Neural cell (in vitro differentiated cells): ENCODE measurements around the gene ACTN1. TPM values are rescaled to one million over a fixed set of nuclear protein-coding genes. Genes with fewer than 3 reads are reported as not detected.

ENCODE experiments used
- H2AFZ ChIP-seq: fragments of 200-600, 300-800 bp; sonication (generic), shearing (Covaris generic); 2 replicates; pipeline ENCODE4 v1.6.0; 2014; ENCODE audit warnings: low read depth, mild to moderate bottlenecking, antibody characterized with exemption, low read length, moderate library complexity
- H3F3A ChIP-seq: fragments of 200-600 bp; shearing (Covaris generic); 2 replicates; pipeline ENCODE4 v1.6.1; 2016; ENCODE audit warnings: mild to moderate bottlenecking, moderate library complexity, mixed read lengths, antibody characterized with exemption, low read length; ENCODE audit not compliant: insufficient read depth, poor library complexity, severe bottlenecking
- H3K27ac ChIP-seq: fragments of 200-600, 300-800 bp; sonication (generic), shearing (Covaris generic); 2 replicates; pipeline ENCODE4 v1.5.1; 2014; ENCODE audit warnings: mild to moderate bottlenecking, low read length, moderate library complexity
- H3K27me3 ChIP-seq: fragments of 300-800, 200-600 bp; sonication (generic), shearing (Covaris generic); 2 replicates; pipeline ENCODE4 v1.6.0; 2014; ENCODE audit warnings: mild to moderate bottlenecking, low read depth, low read length, moderate library complexity; ENCODE audit not compliant: insufficient read depth
- H3K36me3 ChIP-seq: fragments of 300-800, 200-600 bp; sonication (generic), shearing (Covaris generic); 2 replicates; pipeline ENCODE4 v1.5.1; 2014; ENCODE audit warnings: mild to moderate bottlenecking, antibody characterized with exemption, low read length, moderate library complexity; ENCODE audit not compliant: insufficient read depth
- H3K4me2 ChIP-seq: fragments of 300-800, 200-600 bp; sonication (generic), shearing (Covaris generic); 2 replicates; pipeline ENCODE4 v1.6.0; 2014; ENCODE audit warnings: mild to moderate bottlenecking, low read length
- H3K4me3 ChIP-seq: fragments of 300-800, 200-600 bp; sonication (generic), shearing (Covaris generic); 2 replicates; pipeline ENCODE4 v1.5.1; 2014; ENCODE audit warnings: mild to moderate bottlenecking, low read length, moderate library complexity
- H3K79me2 ChIP-seq: fragments of 200-600 bp; shearing (Covaris generic); replicated peaks from 2 replicates; pipeline ENCODE4 v1.6.0; 2014; ENCODE audit warnings: mild to moderate bottlenecking, low read length, moderate library complexity; ENCODE audit not compliant: insufficient read depth
- H3K9ac ChIP-seq: fragments of 300-800, 200-600 bp; sonication (generic), shearing (Covaris generic); 2 replicates; pipeline ENCODE4 v1.6.1; 2016; ENCODE audit warnings: mild to moderate bottlenecking, low read length, mixed read lengths
- H3K9me2 ChIP-seq: fragments of 200-600 bp; shearing (Covaris generic); 2 replicates; pipeline ENCODE4 v1.6.1; 2016; ENCODE audit warnings: mild to moderate bottlenecking, low read length, mixed read lengths; ENCODE audit not compliant: insufficient read depth
- H3K9me3 ChIP-seq: fragments of 200-600, 300-800 bp; sonication (generic), shearing (Covaris generic); 2 replicates; pipeline ENCODE4 v1.6.1; 2016; ENCODE audit warnings: mild to moderate bottlenecking, mixed run types, low read length, moderate library complexity, mixed read lengths
- H4K20me1 ChIP-seq: fragments of 200-600 bp; shearing (Covaris generic); 2 replicates; pipeline ENCODE4 v1.6.1; 2016; ENCODE audit warnings: mild to moderate bottlenecking, mixed run types; ENCODE audit not compliant: insufficient read depth
- CTCF ChIP-seq: fragments of 450-650 bp; IDR thresholded peaks from 2 replicates; pipeline ENCODE4 v1.5.1; 2014; ENCODE audit warnings: antibody characterized with exemption, mild to moderate bottlenecking, moderate library complexity; ENCODE audit not compliant: poor library complexity, severe bottlenecking
- EP300 ChIP-seq: fragments of 450-650 bp; conservative IDR thresholded peaks from 2 replicates; pipeline ENCODE4 v1.6.1; 2014; ENCODE audit warnings: antibody characterized with exemption, mild to moderate bottlenecking, moderate library complexity; ENCODE audit not compliant: poor library complexity, severe bottlenecking
- EZH2 ChIP-seq: fragments of 200-600, 300-800 bp; shearing (Covaris generic), sonication (generic); IDR thresholded peaks from 2 replicates; pipeline ENCODE4 v1.6.1; 2014; ENCODE audit warnings: antibody characterized with exemption, low read length, borderline replicate concordance, mild to moderate bottlenecking; ENCODE audit not compliant: insufficient read depth, poor library complexity, severe bottlenecking
- MXI1 ChIP-seq: fragments of 450-650 bp; conservative IDR thresholded peaks from 2 replicates; pipeline ENCODE4 v1.6.1; 2014; ENCODE audit warnings: antibody characterized with exemption, mild to moderate bottlenecking; ENCODE audit not compliant: poor library complexity, severe bottlenecking
- POLR2AphosphoS5 ChIP-seq: IDR thresholded peaks from 2 replicates; pipeline ENCODE4 v1.6.1; 2012
- RAD21 ChIP-seq: fragments of 450-650 bp; conservative IDR thresholded peaks from 2 replicates; pipeline ENCODE4 v1.6.1; 2014; ENCODE audit warnings: antibody characterized with exemption, mild to moderate bottlenecking, moderate library complexity
- REST ChIP-seq: IDR thresholded peaks from 2 replicates; pipeline ENCODE4 v1.6.1; 2012; ENCODE audit warnings: borderline replicate concordance
- SMC3 ChIP-seq: fragments of 450-650 bp; conservative IDR thresholded peaks from 2 replicates; pipeline ENCODE4 v1.6.1; 2014; ENCODE audit warnings: antibody characterized with exemption, mild to moderate bottlenecking, moderate library complexity; ENCODE audit not compliant: poor library complexity
- TAF1 ChIP-seq: IDR thresholded peaks from 2 replicates; pipeline ENCODE4 v1.6.1; 2012; ENCODE audit warnings: low read depth
- polyA plus RNA-seq: library from polyadenylated mRNA; depleted of rRNA; stranded (reverse); fragments of >200 nt; gene quantifications from 2 replicates; pipeline ENCODE4 v1.2.3, GENCODE V29; 2014

ACTN1 gene
- polyA plus RNA-seq, 1 donor from 2014 or later = 10.8 TPM

GRCh38 chr14:68866991-68867533 is 112.0 kb downstream of the ACTN1 start:
- H4K20me1 ChIP-seq = no peaks in the 10 kb centered on the region

GRCh38 chr14:68865542-68865941 is 113.6 kb downstream of the ACTN1 start:
- Histone ChIP-seq H3K36me3 (no peaks in the 10 kb centered on the region), H3K4me2 (no peak overlapping the region), H3K4me3 (no peak overlapping the region), H3K9me2 (no peaks in the 10 kb centered on the region), H3F3A (no peaks in the 10 kb centered on the region), H3K79me2 (no peaks in the 10 kb centered on the region), H3K9ac (no peak overlapping the region), H2AFZ (no peak overlapping the region), H3K9me3 (no peaks in the 10 kb centered on the region), H3K27me3 (no peaks in the 10 kb centered on the region), H4K20me1 (no peaks in the 10 kb centered on the region), H3K27ac (no peak overlapping the region)
- no peak for TF ChIP-seq REST
- TF ChIP-seq RAD21 = no peak
- no peak for TF ChIP-seq CTCF
- TF ChIP-seq MXI1 = no peak
- TF ChIP-seq POLR2AphosphoS5 = no peak
- no peak for TF ChIP-seq SMC3
- no peak for TF ChIP-seq TAF1

More at GRCh38 chr14:68866991-68867533, 112.0 kb downstream of the ACTN1 start:
- Histone ChIP-seq H3K36me3 (no peaks in the 10 kb centered on the region), H3K4me3 (no peak overlapping the region), H3K27ac (no peak overlapping the region), H3K27me3 (no peaks in the 10 kb centered on the region), H2AFZ (no peak overlapping the region), H3K79me2 (no peaks in the 10 kb centered on the region), H3K4me2 (no peak overlapping the region), H3K9me2 (no peaks in the 10 kb centered on the region), H3K9me3 (no peaks in the 10 kb centered on the region), H3F3A (no peaks in the 10 kb centered on the region), H3K9ac (no peak overlapping the region)
- TF ChIP-seq POLR2AphosphoS5 (no peak), RAD21 (no peak), MXI1 (no peak), EP300 (no peak), TAF1 (no peak), CTCF (no peak), SMC3 (no peak), REST (no peak), EZH2 (no peak)
